SK-N-MC (cell line): Measurements from ENCODE around the gene HDLBP.

Experiments used
- EZH2 ChIP-seq: fragments of 200-600 bp; sonication (generic); IDR thresholded peaks from one replicate; pipeline ENCODE4 v1.6.1; 2017; ENCODE audit warnings: antibody characterized with exemption
- FOXP2 ChIP-seq: optimal IDR thresholded peaks from 2 replicates; pipeline ENCODE3; 2011; ENCODE audit warnings: mild to moderate bottlenecking, moderate library complexity; ENCODE audit not compliant: insufficient read depth; ENCODE audit errors: extremely low read length, control extremely low read depth
- POLR2AphosphoS5 ChIP-seq: IDR thresholded peaks from 2 replicates; pipeline ENCODE4 v1.6.1; 2012; ENCODE audit warnings: mild to moderate bottlenecking, low read depth, low read length, borderline replicate concordance

DNA sequence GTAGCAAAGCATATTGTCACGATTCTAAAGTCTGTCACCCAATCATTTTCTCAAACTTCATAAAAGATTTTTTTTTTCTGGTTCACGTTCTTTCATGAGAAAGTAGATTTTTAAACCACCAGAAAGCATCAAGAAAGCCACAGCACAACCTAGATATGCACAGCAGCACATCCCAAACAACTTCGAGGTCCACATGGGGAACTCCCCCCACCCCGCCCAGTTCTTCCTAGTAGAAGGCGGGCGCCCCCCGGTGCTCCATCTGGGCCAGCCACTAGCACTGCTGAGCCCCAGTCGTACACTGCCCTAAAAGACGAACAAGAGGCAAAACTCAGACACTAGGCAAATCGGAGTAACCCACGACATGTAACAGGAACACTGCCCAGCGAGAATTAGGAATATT lies 15.5 kb downstream of the HDLBP start:
- TF ChIP-seq EZH2, result no peak
- no peak for TF ChIP-seq POLR2AphosphoS5
- TF ChIP-seq FOXP2, result no peak
